Measurements from ENCODE around the gene VASH2. TPM values are rescaled to one million over a fixed set of nuclear protein-coding genes. Genes with fewer than 3 reads are reported as not detected.

Gene VASH2
- total and polyA plus RNA-seq, 2 of the 8 experiments (the other 6 are each of a cell fraction or from before 2014, with no cell fraction given): 44.0 to 187 TPM

GRCh38 chr1:212950243-212951125, at the start of gene VASH2 (continued):
- TF ChIP-seq TBP (IDR thresholded peaks at IDR 0.05; ENCODE audit: low read depth, low read length) (peak; percentile 80), POLR2A (IDR thresholded peaks at IDR 0.05; ENCODE audit: control extremely low read depth in 1 of 2, low read depth in 2 of 2, low read length in 2 of 2) (peak in 1 of 2 experiments; percentile 31; a peak in 1 of 3 replicates), SIN3A (conservative IDR thresholded peaks at IDR 0.05 in 1 of 2, IDR thresholded peaks at IDR 0.05 in 1 of 2; ENCODE audit: low read depth in 1 of 2, low read length in 2 of 2) (peak in 1 of 2 experiments; percentile 51; a peak in 2 of 4 replicates), ASH2L (IDR thresholded peaks at IDR 0.05; ENCODE audit: low read length) (peak; percentile 72)
